Lung (tissue), 12 donors: ENCODE results near the gene ID2. TPM values are rescaled to one million over a fixed set of nuclear protein-coding genes. Genes with fewer than 3 reads are reported as not detected.

Source experiments
- ATAC-seq: fragments of 200-7000 bp; cut with Tn5 transposase; one replicate; pipeline ENCODE4 v1.9.1; 2020; ENCODE audit warnings: moderate number of reproducible peaks; ENCODE audit not compliant: insufficient read depth, low FRiP score
- DNase-seq, 3 donors: peaks; one replicate each; pipeline ENCODE4 v3.0.0-alpha.2; 2013 to 2017
- H3K27ac ChIP-seq, 2 donors: one replicate each; pipeline ENCODE4 v1.5.1; 2013; ENCODE audit warnings: mild to moderate bottlenecking in 2 of 2, moderate library complexity in 2 of 2, control low read depth in 1 of 2, inconsistent platforms in 1 of 2, low read depth in 1 of 2, low read length in 1 of 2
- H3K27me3 ChIP-seq, 3 donors: one replicate each; pipeline ENCODE4 v1.5.1; 2013; ENCODE audit warnings: low read length in 2 of 3; ENCODE audit not compliant: control insufficient read depth in 3 of 3, insufficient read depth in 3 of 3
- H3K36me3 ChIP-seq, 4 donors: one replicate each; pipeline ENCODE4 v1.5.1; 2013; ENCODE audit warnings: low read length in 4 of 4, mild to moderate bottlenecking in 1 of 4, moderate library complexity in 1 of 4; ENCODE audit not compliant: control insufficient read depth in 4 of 4, insufficient read depth in 4 of 4
- H3K4me1 ChIP-seq, 5 donors: one replicate each; pipeline ENCODE4 v1.5.1; 2013; ENCODE audit warnings: low read length in 5 of 5, mild to moderate bottlenecking in 2 of 5, moderate library complexity in 1 of 5; ENCODE audit not compliant: control insufficient read depth in 5 of 5, insufficient read depth in 5 of 5
- H3K4me3 ChIP-seq: one replicate; pipeline ENCODE4 v1.5.1; 2013; ENCODE audit warnings: mild to moderate bottlenecking, control low read depth, moderate library complexity
- H3K9ac ChIP-seq, 2 donors: one replicate each; pipeline ENCODE4 v1.5.1; 2013; ENCODE audit warnings: low read length in 2 of 2, control low read depth in 1 of 2; ENCODE audit not compliant: insufficient read depth in 1 of 2
- H3K9me3 ChIP-seq, 4 donors: one replicate each; pipeline ENCODE4 v1.5.1; 2013; ENCODE audit warnings: low read length in 3 of 4, mild to moderate bottlenecking in 1 of 4, moderate library complexity in 1 of 4; ENCODE audit not compliant: control insufficient read depth in 4 of 4, insufficient read depth in 3 of 4
- CTCF ChIP-seq: IDR thresholded peaks from 2 replicates; pipeline ENCODE4 v1.5.1; 2012; ENCODE audit warnings: mild to moderate bottlenecking; ENCODE audit errors: control extremely low read depth, extremely low read depth
- WGBS, 2 donors: extraction: QIAGEN DNeasy Blood & Tissue Kit; methylation state at CpG; one replicate each; pipeline ENCODE4 v1.1.7; 2013; 5-methylcytosine and 5-hydroxymethylcytosine counted together
- polyA plus RNA-seq, 2 donors: library from polyadenylated mRNA; stranded (reverse); fragments of 200-250 nt; gene quantifications; one replicate each; pipeline ENCODE4 v1.2.1, GENCODE V29; 2013
- total RNA-seq, 2 donors: library from RNA; depleted of rRNA in 1 of 2; stranded (reverse); fragments of >200 nt in 1 of 2; gene quantifications; one replicate each; pipeline ENCODE4 v1.2.1, GENCODE V29; 2014 to 2021
- donor health status: control.
- donor health status: control.
- donor health status: Bipolar disorder and iron deficiency.
- donor health status: healthy.
- donor health status: DM: yes; HTN: yes; CAD: no.

ID2 gene
- total and polyA plus RNA-seq, 4 donors, result 67.9 to 227 (median 133) TPM

GRCh38 chr2:8684878-8685696, 3.2 kb downstream of the ID2 start:
- Histone ChIP-seq H3K9me3 (no peaks in the 10 kb centered on the region), H3K4me1 (peaks cover 0 to 13% (median 9%) of the 10 kb centered on the region in 5 donors), H3K4me3 (peak overlapping the region; percentile 51), H3K36me3 (peaks cover 0 to 20% (median 1%) of the 10 kb centered on the region in 4 donors), H3K27me3 (no peaks in the 10 kb centered on the region), H3K9ac (peak overlapping the region; percentile 0 to 84), H3K27ac (peak overlapping the region; percentile 49 to 71)
- DNase-seq, result peak; percentile 67 to 77 (median 68)
- no peak for TF ChIP-seq CTCF
- WGBS, 2 donors, result 1% methylated on average over 66 to 87 of the region's 87 CpGs
- peak; percentile 2 for ATAC-seq

GRCh38 chr2:8685697-8686358, 4.0 kb downstream of the ID2 start:
- no peaks in the 10 kb centered on the region for H3K9me3 ChIP-seq
- H3K9ac ChIP-seq, result no peak overlapping the region
- H3K4me3 ChIP-seq, result peak overlapping the region; percentile 51
- H3K36me3 ChIP-seq, result peaks cover 0 to 20% (median 1%) of the 10 kb centered on the region in 4 donors
- peak; percentile 78 to 89 (median 86) for DNase-seq
- no peaks in the 10 kb centered on the region for H3K27me3 ChIP-seq
- peak; percentile 50 for ATAC-seq
- H3K4me1 ChIP-seq, result peaks cover 0 to 8% (median 5%) of the 10 kb centered on the region in 5 donors
- WGBS, 2 donors, result 1% methylated on average over 35 to 50 of the region's 50 CpGs
- TF ChIP-seq CTCF, result peak; percentile 94
- H3K27ac ChIP-seq, result peak overlapping the region in 1 of 2 donors; percentile 71

GRCh38 chr2:8691859-8692437, 10.1 kb downstream of the ID2 start:
- no peak overlapping the region for H3K27ac ChIP-seq
- no peak overlapping the region for H3K9ac ChIP-seq
- H3K27me3 ChIP-seq, result no peaks in the 10 kb centered on the region
- ATAC-seq (no peak), DNase-seq (no peak)
- no peaks in the 10 kb centered on the region for H3K36me3 ChIP-seq
- H3K9me3 ChIP-seq, result no peaks in the 10 kb centered on the region
- TF ChIP-seq CTCF, result no peak
- H3K4me3 ChIP-seq, result no peak overlapping the region
- H3K4me1 ChIP-seq, result peaks cover 0 to 6% (median 0%) of the 10 kb centered on the region in 5 donors
- WGBS, 2 donors, result 93 to 95% methylated on average over 9 of the region's 9 CpGs
